NCI-H524 (cell line): ENCODE results near the gene NAV3.
"Not testable (repeated sequence)": the region's sequence is repeated elsewhere in the genome, so short reads cannot be mapped to it uniquely, and the experiment has no call there.

Source experiments
- DNase-seq, 2 experiments: peaks; one replicate each; lab custom pipeline; 2025; lab: John Stamatoyannopoulos, UW

Gene NAV3

DNA sequence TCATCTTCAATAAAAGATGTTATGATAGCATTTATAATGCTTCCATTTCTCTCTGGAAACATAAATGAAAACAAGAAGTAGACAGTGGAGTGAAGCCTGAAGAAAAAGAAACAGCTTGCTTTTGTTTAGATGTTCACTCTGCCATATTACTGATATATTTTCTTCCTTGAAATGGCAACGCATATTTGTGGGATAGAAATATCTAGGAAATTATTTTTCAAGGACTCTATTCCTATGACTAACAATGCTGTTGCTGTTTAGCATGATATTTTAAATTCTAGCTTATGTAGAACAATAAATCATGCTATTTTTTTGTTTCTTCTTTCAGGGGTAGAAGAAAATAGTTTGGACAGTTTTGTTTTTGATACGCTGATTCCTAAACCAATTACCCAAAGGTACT is 359.0 kb downstream of the NAV3 start:
- DNase-seq, result no peak

DNA sequence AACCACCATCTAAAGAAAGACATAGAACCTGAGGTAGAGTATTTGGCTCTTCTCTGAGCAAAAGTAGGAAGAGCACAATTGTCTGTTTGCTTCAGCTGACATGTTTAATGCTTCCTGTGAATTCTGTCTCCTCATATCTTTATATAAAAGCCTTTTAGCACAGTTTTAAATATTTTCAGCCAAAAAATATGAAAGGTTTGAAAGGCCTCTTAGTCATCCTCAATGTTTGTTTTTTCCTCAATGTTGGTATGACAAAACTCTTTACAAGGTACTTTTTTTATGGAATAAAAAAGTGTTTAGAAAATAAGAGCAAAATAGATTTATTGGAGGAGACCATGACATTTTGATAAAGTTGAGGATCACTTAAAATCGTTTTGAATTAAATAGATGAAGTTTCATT is 360.9 kb downstream of the NAV3 start:
- DNase-seq, result no peak

DNA sequence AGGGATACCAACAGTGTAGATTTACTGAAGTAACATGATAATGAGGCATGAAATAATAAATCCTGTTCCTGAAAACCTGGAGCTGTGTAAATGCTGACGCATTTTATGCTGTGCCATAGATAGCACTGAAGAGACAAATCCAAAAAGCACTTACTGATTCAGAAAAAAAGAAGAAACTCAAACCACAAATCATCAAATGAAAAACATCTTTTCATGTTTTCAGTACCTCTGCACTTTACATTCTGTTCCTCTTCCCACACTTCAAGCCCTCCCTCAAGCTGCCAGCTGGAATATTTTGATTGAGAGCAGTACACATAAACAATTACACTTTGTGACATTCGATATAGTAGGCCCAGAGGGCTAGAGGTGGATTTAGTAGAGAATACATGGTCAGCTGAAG is 362.3 kb downstream of the NAV3 start:
- DNase-seq, result peak in 1 of 2 experiments; percentile 20

DNA sequence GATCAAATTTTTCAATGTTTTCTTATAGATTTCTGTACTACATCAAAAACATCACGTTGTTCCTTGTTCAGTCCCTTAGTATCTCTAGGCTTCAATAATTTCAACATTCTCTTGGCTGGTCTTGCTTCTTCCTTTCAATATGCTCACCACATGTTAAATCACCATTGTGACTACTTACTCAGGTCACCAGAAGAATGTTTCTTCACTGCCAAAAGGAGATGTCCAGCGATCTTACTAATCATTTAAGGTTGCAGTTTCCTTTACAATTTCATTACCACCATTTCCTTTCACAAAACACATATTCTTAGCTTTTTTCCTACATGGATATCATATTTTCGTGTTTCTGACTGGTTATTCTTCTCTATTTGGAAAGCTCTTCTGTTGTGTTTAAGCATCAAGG is 363.8 kb downstream of the NAV3 start:
- DNase-seq, result no peak

GRCh38 chr12:78198896-78199295 is 368.2 kb downstream of the NAV3 start:
- no peak for DNase-seq

GRCh38 chr12:78199926-78200325 is 369.2 kb downstream of the NAV3 start:
- no peak for DNase-seq

- DNase-seq, result no peak
Measured at GRCh38 chr12:78204926-78205325, 374.2 kb downstream of the NAV3 start.

- DNase-seq, result peak; percentile 13 to 66
Measured at GRCh38 chr12:78208092-78208491, 377.4 kb downstream of the NAV3 start.

DNA sequence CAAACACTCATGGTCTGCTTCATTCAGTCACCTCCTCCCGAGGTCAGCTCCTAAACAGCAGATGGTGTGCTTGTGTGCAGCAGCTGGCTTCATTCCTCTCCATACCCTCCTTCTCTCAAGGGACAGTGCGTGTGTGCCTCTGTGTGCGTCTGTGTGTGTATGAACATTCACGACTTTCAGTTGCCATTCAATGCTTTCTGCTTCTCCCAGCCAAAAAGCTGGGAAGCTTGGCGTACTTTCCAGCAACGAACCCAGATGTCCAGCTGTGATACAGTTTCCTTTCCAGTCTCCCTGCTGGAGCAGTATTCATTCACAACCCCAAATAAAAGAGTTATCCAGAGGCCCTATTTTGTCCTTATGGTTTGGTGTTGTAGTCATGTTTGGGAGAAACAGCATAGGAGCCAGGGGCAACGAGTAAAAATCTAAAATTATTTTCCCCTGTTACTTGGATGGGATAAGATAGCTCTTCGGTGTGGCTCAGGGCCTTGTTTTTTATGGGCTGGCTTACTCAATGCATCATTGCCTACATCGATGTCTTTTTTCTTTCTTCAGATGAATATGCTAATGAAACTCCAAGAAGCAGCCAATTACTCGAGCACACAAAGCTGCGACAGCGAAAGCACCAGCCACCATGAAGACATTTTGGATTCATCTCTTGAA is 379.3 kb downstream of the NAV3 start:
- peak; percentile 88 to 98 for DNase-seq

DNA sequence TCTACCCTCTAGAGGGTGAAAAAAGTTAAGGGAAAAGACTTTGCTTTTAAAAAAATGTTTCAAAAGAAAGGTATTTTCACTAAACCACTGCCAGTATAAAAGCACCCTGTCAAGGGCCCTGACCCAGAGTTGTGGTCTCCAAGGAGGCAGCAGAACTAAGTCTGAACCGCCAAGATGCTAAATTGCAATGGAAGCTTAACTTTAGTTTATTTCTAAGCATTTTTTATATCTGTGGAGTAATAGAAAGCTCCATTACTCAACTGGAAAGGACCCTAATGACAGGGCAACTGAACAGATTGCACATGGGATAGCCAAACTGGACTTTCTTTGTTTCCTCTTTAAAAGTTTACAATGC is 379.8 kb downstream of the NAV3 start:
- no peak for DNase-seq

DNA sequence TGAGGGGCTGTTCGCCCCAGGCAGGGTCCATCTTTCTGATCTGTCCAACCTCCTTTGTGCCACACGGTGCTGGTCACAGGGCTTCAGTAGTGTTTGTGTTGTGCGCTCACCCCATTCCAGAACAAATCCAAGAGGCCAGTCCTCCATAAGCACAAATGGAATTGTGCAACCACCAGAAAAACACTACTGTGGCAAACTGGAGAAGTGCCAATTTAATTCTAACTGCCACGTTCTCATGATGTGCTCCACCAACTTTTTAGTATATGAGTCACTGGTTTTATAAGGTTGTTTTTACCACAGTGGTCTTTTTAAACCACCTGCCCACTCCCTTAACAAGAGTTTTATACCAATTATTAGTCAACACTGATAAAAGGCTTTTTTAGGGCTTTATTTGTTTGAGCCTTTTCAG is 380.2 kb downstream of the NAV3 start:
- DNase-seq, result no peak

GRCh38 chr12:78220811-78221210 is 390.1 kb downstream of the NAV3 start:
- DNase-seq, result no peak

DNA sequence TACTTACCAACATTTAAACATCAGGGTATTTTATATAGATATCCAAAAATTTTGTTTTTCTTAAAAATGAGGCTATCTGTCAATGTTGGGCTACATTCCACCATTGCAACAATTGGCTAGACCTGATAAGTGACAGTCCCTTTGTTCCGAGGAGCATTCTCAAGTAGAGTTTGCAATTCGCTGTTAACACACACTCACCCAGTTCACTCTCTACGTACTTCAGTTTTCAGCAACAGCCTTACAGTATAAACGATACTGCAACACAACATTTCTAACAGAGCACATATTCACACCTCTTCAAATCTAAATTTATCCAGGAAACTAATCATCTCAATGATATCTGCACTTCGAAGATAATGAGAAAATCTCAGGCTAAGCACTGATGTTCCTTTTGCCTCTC is 393.5 kb downstream of the NAV3 start:
- no peak for DNase-seq

DNA sequence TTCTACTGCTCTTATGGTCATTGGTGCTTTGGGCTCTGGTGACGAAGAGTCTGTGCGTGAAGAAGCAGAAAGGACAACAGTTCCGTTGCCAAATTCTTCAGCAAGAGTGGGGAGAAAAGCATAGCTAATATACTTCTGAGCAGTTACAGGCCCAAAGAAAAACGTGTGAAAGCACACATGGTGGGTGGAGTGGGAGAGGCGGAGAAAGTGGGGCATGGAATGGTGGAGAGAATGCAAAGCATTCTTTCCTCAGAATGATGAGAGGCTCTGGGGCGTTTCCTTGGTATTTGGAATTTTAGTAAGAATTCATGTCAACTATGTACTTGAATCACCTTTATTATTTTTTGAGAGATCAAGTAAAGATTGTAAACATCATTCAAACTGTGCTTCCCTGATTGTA is 396.1 kb downstream of the NAV3 start:
- no peak for DNase-seq

DNA sequence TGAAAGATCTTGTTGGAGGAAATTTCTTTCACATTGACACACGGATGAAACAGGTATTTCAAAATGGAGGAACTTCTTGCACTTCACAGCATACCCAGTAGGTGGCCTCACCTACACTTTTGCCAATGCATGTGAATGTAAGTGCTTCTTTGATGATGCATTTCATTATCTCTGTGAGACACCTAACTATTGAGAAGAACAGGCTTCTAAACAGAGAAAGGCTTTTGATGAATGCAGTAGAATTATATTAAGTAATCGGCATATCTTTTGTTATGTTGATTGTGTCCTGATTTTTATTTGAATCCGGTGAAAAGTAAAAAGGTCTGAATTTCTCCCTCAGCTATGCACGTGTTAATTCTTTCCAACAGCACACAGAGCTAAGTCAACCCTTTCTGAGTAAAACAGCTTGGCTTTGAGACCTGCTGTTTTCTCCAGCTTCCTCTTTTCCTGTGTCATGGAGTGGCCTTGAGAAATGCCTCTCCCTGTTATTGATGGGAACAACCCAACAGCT is 399.0 kb downstream of the NAV3 start:
- peak in 1 of 2 experiments; percentile 52 for DNase-seq

DNA sequence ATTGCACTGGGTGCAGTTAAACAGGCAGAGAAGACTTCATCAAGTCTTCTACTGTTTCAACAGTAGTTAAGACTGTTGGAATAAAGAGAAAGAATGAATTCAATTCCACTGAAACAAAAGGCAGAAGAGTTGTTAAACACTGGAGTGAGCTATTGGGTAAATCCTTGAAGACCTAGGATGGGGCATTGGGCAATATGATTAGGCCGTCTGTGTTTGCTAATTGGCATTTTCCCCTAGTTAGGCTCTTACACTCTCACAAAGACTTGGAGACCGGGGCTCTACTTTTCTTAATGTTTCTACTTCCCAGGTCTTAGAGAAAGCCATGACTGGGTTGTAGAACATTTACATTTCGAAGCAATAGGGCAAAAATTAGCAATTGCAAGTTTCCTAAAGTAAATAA is 402.1 kb downstream of the NAV3 start:
- no peak for DNase-seq

GRCh38 chr12:78236264-78236663 is 405.6 kb downstream of the NAV3 start:
- no peak for DNase-seq

DNA sequence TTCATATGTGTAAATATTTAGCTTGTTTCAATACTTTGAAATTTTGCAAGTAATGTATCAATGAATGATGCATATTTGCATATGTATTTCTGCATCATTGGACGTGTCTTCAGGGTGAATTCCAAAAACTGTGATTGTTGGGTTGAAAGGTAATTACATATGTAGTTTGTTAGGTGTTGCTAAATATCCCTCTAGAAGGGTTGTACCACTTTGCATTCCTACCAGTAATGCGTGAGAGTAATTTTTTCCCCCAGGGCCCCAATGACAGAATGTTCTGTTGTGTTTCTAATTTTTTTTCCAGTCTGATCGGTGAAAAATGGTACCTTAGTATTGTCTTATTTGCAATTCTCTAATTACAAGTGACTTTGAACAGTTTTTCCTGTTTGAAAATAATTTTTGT is 408.9 kb downstream of the NAV3 start:
- no peak for DNase-seq

- peak; percentile 10 to 79 for DNase-seq
Measured at GRCh38 chr12:78240827-78241226, 410.1 kb downstream of the NAV3 start.

DNA sequence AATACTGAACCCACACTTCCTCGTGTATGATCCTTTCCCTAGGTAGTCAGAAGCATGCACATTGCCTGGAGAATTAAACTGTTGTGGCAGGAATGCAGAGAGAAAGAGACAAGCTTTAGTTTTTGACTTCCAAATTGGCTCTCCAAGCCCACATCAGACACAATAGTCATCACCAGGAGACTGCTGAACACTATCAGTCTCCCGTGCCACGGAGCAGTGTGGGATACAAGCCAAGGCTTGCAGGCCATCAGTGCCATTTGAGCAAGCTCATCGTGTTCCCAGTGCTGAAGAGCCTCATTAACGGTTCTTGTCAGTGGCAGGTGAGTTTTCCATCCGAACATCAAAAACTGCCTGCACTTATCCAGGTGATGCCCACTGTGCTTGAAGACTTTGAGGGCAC is 410.8 kb downstream of the NAV3 start:
- DNase-seq, result peak in 1 of 2 experiments; percentile 15

GRCh38 chr12:78244916-78245507 is 414.3 kb downstream of the NAV3 start:
- DNase-seq, result no peak

DNA sequence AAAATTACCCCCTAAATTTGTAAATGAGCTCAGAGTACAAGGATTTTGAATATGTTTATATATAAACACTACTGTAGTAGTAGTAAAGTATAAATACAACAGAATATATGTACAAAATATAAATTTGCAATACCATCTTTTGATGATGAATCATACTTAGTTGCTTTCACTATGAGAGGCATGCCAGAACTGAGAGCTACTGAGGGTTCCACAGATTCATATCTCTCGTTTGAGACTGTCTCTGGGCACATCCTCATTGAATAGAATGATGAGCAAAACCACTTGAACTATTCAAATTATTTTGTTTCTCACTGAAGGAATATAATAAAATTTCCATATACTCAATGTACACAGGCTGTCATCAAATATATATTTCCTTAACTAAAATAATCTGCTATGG is 417.6 kb downstream of the NAV3 start:
- DNase-seq, result no peak

- DNase-seq, result peak in 1 of 2 experiments; percentile 4
Measured at GRCh38 chr12:78249578-78249977, 418.9 kb downstream of the NAV3 start.

GRCh38 chr12:78257662-78258061 is 427.0 kb downstream of the NAV3 start:
- not testable (repeated sequence) for DNase-seq
